Keratinocyte (primary cell): Measurements from ENCODE around the gene ING5.

Experiments used
- EZH2 ChIP-seq: IDR thresholded peaks from one replicate; pipeline ENCODE4 v1.6.1; 2012; ENCODE audit warnings: inconsistent platforms, mild to moderate bottlenecking, low read length, moderate library complexity
- TF ChIP-seq, protein P1 (sequence below), 3 experiments: IDR thresholded peaks in 1 of 3; conservative IDR thresholded peaks in 1 of 3; optimal IDR thresholded peaks in 1 of 3; 2 replicates in 2 of 3; 3 replicates in 1 of 3; pipeline versions ENCODE3 to v1.5.1; 2011; ENCODE audit warnings: low read length in 3 of 3, mild to moderate bottlenecking in 3 of 3, moderate library complexity in 2 of 3, control low read depth in 1 of 3, inconsistent platforms in 1 of 3; ENCODE audit not compliant: insufficient read depth in 2 of 3; ENCODE audit errors: extremely low read depth in 1 of 3

GRCh38 chr2:241677392-241677791 lies 24.4 kb upstream of the ING5 start:
- TF ChIP-seq, protein P1, sequence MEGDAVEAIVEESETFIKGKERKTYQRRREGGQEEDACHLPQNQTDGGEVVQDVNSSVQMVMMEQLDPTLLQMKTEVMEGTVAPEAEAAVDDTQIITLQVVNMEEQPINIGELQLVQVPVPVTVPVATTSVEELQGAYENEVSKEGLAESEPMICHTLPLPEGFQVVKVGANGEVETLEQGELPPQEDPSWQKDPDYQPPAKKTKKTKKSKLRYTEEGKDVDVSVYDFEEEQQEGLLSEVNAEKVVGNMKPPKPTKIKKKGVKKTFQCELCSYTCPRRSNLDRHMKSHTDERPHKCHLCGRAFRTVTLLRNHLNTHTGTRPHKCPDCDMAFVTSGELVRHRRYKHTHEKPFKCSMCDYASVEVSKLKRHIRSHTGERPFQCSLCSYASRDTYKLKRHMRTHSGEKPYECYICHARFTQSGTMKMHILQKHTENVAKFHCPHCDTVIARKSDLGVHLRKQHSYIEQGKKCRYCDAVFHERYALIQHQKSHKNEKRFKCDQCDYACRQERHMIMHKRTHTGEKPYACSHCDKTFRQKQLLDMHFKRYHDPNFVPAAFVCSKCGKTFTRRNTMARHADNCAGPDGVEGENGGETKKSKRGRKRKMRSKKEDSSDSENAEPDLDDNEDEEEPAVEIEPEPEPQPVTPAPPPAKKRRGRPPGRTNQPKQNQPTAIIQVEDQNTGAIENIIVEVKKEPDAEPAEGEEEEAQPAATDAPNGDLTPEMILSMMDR (optimal IDR thresholded peaks at IDR 0.05 in 1 of 3, IDR thresholded peaks at IDR 0.05 in 1 of 3, conservative IDR thresholded peaks at IDR 0.05 in 1 of 3; ENCODE audit: extremely low read depth in 1 of 3, insufficient read depth in 2 of 3, low read length in 3 of 3) = no peak
- no peak for TF ChIP-seq EZH2
